T-helper 2 cell treated with Interferon-gamma antibody and Interleukin-4, amounts not matched to agents 5 μg/mL and 100 μg/mL, for 36 hours (primary cell): Measurements from ENCODE around the gene TIPRL.

ENCODE experiments used
- DNase-seq: peaks from one replicate; pipeline ENCODE4 v3.0.0; 2021; ENCODE audit warnings: low spot score
- H3K27ac Mint-ChIP-seq: one replicate; pipeline ENCODE4 v1.8.0; 2021; ENCODE audit warnings: mild to moderate bottlenecking, mixed read lengths
- H3K27me3 Mint-ChIP-seq: one replicate; pipeline ENCODE4 v1.8.0; 2021; ENCODE audit warnings: low read depth, mixed read lengths
- H3K36me3 Mint-ChIP-seq: one replicate; pipeline ENCODE4 v1.8.0; 2021; ENCODE audit warnings: low read depth, mixed read lengths
- H3K4me1 Mint-ChIP-seq: one replicate; pipeline ENCODE4 v1.8.0; 2021; ENCODE audit warnings: low read depth, mixed read lengths
- H3K4me3 Mint-ChIP-seq: one replicate; pipeline ENCODE4 v1.8.0; 2022; ENCODE audit warnings: mild to moderate bottlenecking, moderate library complexity, mixed read lengths
- H3K9me3 Mint-ChIP-seq: one replicate; pipeline ENCODE4 v1.8.0; 2021; ENCODE audit warnings: mixed read lengths

The TIPRL gene

GRCh38 chr1:168178638-168179437, at the start of gene TIPRL:
Gene TIPRL (plus strand): TSS chr1:168178962. CDS start chr1:168179078, 116 bp downstream.
- H3K27ac Mint-ChIP-seq, result no peak within 1 kb of the TSS
- H3K4me1 Mint-ChIP-seq, result peaks cover 3% of the 10 kb centered on the region
- no peaks in the 10 kb centered on the region for H3K9me3 Mint-ChIP-seq
- H3K36me3 Mint-ChIP-seq, result peaks cover 2% of the 10 kb centered on the region
- H3K27me3 Mint-ChIP-seq, result peaks cover 3% of the 10 kb centered on the region
- no peak within 1 kb of the TSS for H3K4me3 Mint-ChIP-seq
- peak; percentile 95 for DNase-seq

DNA sequence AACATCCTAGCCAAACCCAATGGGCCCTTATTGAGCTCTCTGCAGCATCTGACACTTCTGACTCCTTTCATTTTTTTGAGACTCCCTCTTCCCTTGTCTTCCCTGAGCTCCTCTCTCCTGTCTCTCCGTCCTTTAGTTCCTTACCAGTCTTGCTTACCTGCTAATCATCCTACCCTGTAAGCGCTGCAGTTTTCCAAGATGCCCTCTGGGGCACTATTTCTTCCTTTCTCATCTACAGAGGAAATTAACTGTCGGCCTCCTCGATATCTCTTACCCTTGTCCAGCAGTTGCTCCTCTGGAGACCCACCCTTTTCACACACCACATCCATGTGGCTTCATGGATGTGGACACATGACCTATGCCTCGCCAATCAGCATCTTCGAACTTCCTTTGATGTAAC, 48.8 kb upstream of the TIPRL start:
- Mint-ChIP-seq H3K4me1 (no peaks in the 10 kb centered on the region), H3K4me3 (no peak overlapping the region), H3K27ac (no peak overlapping the region), H3K27me3 (peaks cover 56% of the 10 kb centered on the region), H3K9me3 (no peaks in the 10 kb centered on the region), H3K36me3 (no peaks in the 10 kb centered on the region)
- no peak for DNase-seq

DNA sequence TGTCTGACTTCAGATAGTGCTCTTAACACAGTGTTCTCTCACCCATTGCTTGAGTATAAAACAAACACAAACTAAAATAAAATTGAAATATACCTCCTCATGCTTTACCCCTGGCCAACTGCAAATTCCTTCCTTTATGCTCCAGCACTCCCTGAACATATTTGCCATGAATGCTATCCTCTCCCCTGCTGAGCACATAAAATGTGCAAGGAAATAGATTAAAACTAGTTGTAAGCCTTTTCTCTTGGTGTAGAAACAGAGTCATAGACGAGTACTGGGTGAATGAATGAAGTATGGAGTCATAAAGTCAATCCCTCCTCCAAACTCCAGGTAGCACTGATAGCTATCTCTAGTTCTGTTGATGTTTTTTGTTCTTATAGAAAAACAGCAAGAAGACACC, 44.6 kb upstream of the TIPRL start:
- peaks cover 3% of the 10 kb centered on the region for H3K36me3 Mint-ChIP-seq
- H3K27me3 Mint-ChIP-seq, result peaks cover 68% of the 10 kb centered on the region
- H3K4me3 Mint-ChIP-seq, result no peak overlapping the region

DNA sequence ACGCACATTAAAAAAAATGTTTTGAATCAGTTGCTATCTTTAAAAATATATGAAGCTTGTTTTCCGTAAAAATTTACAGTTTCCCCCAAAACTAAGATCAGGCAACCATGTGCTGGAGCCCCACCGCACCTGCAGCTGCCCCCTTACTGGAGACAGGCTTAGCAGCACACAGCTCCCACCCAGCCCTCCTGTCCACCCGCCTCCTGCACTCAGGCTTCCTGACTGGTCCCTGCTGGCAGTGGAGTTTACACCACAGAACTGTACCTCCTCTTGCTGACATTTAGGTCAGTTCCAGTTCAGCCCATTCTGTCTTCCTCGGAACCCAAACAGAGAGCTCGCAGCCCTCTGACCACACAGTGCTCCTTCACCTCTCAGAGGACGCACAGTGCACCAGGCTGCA, 44.1 kb upstream of the TIPRL start:
- Mint-ChIP-seq H3K36me3 (peaks cover 3% of the 10 kb centered on the region), H3K27me3 (peaks cover 69% of the 10 kb centered on the region)

More for the DNA sequence above, 44.6 kb upstream of the TIPRL start:
- no peak overlapping the region for H3K27ac Mint-ChIP-seq
- no peaks in the 10 kb centered on the region for H3K9me3 Mint-ChIP-seq
- peaks cover 13% of the 10 kb centered on the region for H3K4me1 Mint-ChIP-seq
- no peak for DNase-seq

GRCh38 chr1:168135116-168135920, 43.4 kb upstream of the TIPRL start:
- DNase-seq, result no peak
- Mint-ChIP-seq H3K4me3 (peak overlapping the region; percentile 77), H3K27me3 (peaks cover 64% of the 10 kb centered on the region), H3K36me3 (peaks cover 3% of the 10 kb centered on the region), H3K9me3 (no peaks in the 10 kb centered on the region), H3K4me1 (peaks cover 13% of the 10 kb centered on the region), H3K27ac (no peak overlapping the region)

More for the DNA sequence above, 44.1 kb upstream of the TIPRL start:
- no peak for DNase-seq
- no peaks in the 10 kb centered on the region for H3K9me3 Mint-ChIP-seq
- peaks cover 13% of the 10 kb centered on the region for H3K4me1 Mint-ChIP-seq
- H3K27ac Mint-ChIP-seq, result no peak overlapping the region
- H3K4me3 Mint-ChIP-seq, result peak overlapping the region; percentile 77

DNA sequence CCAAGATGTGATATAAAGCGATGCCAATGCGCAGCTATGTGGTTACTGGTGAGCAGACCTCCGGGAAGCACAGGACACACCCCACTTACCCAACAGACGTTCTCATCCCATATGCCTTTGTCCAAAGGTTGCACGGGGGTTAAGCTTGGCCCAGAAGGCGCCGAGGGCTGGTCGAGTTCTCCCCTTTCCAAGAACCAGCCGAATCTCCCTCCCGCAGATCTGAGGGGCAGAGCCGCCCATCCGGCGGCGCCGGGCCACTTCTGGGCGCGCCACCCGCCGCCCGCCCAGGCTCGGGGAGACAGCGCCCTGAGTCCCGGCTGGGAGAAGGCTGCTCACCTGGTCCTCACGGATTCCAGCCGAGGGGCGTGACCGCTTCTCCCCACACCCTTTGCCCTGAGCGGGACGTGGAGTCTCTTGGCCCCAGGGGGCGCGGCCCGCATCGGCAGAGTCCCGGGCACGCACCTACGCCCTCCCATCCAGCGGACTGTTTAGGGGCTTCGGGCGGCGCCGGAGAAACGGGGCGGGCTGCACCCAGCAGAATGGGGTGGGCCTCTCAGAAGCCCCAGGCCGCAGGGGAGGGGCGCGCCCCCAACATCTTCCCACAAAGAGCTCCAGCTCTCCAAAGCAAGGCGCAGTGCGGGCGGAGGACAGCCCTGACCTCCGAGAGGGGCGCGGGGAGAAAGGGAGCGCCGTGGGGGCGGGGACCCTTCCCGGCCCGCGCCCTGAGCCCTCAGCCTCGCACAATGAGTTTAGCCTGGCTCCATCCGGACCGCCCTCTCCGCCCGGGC, 42.6 kb upstream of the TIPRL start:
- DNase-seq, result no peak
- H3K4me3 Mint-ChIP-seq, result peak overlapping the region; percentile 77
- H3K4me1 Mint-ChIP-seq, result peaks cover 13% of the 10 kb centered on the region
- H3K27ac Mint-ChIP-seq, result no peak overlapping the region
- peaks cover 3% of the 10 kb centered on the region for H3K36me3 Mint-ChIP-seq
- H3K27me3 Mint-ChIP-seq, result peaks cover 59% of the 10 kb centered on the region
- no peaks in the 10 kb centered on the region for H3K9me3 Mint-ChIP-seq

DNA sequence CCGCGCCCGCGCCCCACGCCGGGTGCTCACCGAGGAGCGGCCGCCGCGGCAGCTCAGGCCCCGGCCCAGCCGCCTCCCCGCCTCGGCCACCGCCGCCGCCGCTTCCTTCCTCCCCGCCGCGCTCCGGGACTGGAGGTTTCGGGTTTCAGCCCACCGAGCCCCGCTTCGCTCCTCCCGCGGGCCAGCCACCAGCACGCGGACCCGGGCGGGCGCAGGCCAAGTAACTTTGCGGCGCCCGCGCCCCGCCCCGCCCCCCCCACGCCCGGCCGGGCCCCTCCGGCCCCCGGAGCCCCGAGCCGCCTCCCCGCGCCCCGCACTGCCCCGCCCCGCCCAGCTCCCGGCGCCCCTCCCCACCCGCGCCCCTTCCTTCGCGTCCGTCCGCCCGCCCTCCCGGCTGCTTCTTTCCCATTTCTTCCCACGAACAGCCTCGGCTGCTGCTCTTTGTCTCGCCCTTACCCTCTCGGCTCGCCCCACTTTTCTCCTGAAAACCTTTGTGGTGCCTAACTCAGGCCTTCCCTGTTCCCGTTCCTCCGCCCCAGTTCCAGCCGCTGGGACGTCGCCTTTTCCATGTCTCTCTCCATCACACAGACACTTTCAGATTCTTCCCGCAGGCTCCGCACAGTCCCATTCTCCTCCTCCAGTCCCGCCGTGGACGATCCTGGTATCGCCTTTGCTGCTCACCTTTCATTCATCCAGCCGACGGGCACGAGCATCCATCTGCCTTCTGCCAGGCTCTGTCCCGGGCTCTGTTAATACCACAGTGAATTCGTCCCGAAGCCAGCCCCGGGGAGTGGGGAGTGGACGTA, 41.9 kb upstream of the TIPRL start, which contains the start of gene GPR161:
Gene GPR161, minus strand, starts transcription at position 222 of the 806 bp plus-strand sequence. CDS start 32,080 bp downstream, outside the sequence.
- H3K27ac Mint-ChIP-seq, result peak within 1 kb of the TSS; percentile 72
- peaks cover 57% of the 10 kb centered on the region for H3K27me3 Mint-ChIP-seq
- no peak for DNase-seq
- peaks cover 13% of the 10 kb centered on the region for H3K4me1 Mint-ChIP-seq
- no peaks in the 10 kb centered on the region for H3K9me3 Mint-ChIP-seq
- H3K4me3 Mint-ChIP-seq, result peak within 1 kb of the TSS; percentile 92
- H3K36me3 Mint-ChIP-seq, result peaks cover 3% of the 10 kb centered on the region

- peak overlapping the region; percentile 92 for H3K4me3 Mint-ChIP-seq
- no peak for DNase-seq
- peaks cover 3% of the 10 kb centered on the region for H3K36me3 Mint-ChIP-seq
- peaks cover 13% of the 10 kb centered on the region for H3K4me1 Mint-ChIP-seq
- peak overlapping the region; percentile 72 for H3K27ac Mint-ChIP-seq
- H3K27me3 Mint-ChIP-seq, result peaks cover 58% of the 10 kb centered on the region
- no peaks in the 10 kb centered on the region for H3K9me3 Mint-ChIP-seq
Observed at GRCh38 chr1:168137515-168137821, 41.3 kb upstream of the TIPRL start.

DNA sequence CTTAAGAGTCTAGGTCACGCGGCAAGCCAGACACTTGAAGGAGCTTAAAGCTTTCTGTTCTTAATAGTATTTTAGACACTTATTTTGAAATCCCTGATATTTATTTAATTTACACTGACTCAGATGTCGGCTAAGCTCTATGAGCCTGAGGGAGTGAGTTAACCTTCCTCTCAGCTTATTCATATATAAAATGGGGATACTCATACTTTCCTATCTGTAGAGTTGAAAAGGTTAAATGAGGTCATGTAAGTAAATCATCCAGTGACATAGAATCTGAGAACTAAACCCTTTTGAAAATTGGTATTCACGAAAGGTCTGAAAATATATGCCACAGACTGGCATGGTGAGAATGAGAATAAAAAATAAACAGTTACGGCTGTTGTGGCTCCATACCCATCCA, 40.6 kb upstream of the TIPRL start:
- Mint-ChIP-seq H3K4me3 (peak overlapping the region; percentile 92), H3K27ac (no peak overlapping the region), H3K9me3 (no peaks in the 10 kb centered on the region), H3K4me1 (peaks cover 13% of the 10 kb centered on the region), H3K27me3 (peaks cover 55% of the 10 kb centered on the region), H3K36me3 (peaks cover 3% of the 10 kb centered on the region)
- no peak for DNase-seq

- Mint-ChIP-seq H3K9me3 (no peaks in the 10 kb centered on the region), H3K4me1 (peaks cover 13% of the 10 kb centered on the region), H3K36me3 (peaks cover 3% of the 10 kb centered on the region), H3K4me3 (no peak overlapping the region), H3K27me3 (peaks cover 49% of the 10 kb centered on the region), H3K27ac (no peak overlapping the region)
- no peak for DNase-seq
Observed at GRCh38 chr1:168139070-168139469, 39.7 kb upstream of the TIPRL start.

DNA sequence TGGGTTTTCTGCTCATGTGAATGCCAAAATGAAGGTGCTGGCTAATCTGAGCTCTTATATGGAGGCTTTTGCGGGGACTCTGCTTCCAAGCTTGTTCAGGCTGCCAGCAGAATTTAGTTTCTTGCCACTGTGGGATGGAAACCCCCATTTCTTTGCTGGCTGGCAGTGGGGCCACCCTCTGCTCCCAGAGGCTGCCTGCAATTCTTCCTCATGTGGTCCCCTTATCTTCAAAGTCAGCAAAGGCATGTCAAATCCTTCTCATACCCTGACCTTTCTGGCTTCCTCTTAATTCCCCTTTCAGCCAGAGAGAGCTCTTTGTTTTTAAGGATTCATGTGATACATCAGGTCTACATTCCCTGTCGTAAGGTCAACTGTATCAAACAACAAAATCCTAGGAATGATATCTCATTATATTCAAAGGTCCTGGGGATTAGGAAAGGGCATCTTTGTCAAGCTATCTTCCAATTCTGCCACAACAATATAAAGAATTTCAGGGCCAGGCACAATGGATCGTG, 36.8 kb upstream of the TIPRL start:
- no peak for DNase-seq
- peaks cover 3% of the 10 kb centered on the region for H3K36me3 Mint-ChIP-seq
- H3K9me3 Mint-ChIP-seq, result no peaks in the 10 kb centered on the region
- peaks cover 30% of the 10 kb centered on the region for H3K27me3 Mint-ChIP-seq
- no peak overlapping the region for H3K4me3 Mint-ChIP-seq
- H3K4me1 Mint-ChIP-seq, result peaks cover 10% of the 10 kb centered on the region
- H3K27ac Mint-ChIP-seq, result no peak overlapping the region

DNA sequence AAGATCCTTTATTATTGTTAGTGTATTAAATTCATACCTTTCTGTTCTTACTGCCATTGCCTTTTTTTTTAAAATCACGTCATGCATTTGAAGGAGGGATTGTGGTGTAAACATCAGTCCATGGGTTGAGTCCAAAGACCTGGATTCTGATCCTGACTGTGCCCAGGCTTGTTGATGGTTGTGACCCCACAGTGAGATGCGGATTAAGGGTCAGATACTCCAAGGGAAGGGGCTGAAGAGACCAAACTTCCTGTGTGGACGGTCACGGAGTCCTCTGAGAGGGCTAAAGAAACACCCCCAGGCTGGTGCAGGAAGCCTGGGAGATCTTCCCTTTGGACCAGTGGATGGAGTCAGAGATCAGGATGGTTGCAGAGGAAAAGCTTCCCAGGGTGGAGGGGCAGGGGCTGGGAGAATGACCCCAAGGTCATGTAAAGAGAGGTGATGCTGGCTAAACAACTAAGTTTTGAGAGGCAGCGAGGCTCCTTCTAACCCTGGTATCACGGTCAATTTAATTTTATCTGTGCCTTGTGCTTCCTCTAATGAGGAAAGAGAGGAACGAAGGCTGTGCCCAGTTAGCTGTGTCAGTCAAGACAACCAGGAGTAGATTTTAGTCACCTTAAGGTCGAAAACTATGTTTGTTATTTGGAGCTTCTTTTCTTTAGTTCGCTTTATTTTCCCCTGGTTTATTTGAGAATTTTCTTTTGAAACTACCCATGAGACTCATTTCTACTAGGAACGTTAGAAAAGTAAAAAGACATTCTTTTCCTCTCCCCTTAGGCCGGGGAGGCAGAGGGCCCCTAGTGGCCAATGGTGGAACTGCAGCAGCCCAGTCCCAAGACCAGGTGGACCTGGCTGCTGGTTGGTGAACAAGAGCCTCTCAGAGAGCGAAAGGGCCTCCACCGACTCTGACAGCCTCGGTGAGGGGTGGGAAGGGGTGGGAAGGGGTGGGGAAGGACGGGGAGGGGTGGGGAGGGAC, 33.3 kb upstream of the TIPRL start:
- no peaks in the 10 kb centered on the region for H3K9me3 Mint-ChIP-seq
- DNase-seq, result peak; percentile 78
- no peak overlapping the region for H3K27ac Mint-ChIP-seq
- H3K4me3 Mint-ChIP-seq, result no peak overlapping the region
- peaks cover 10% of the 10 kb centered on the region for H3K4me1 Mint-ChIP-seq
- H3K36me3 Mint-ChIP-seq, result no peaks in the 10 kb centered on the region
- peaks cover 10% of the 10 kb centered on the region for H3K27me3 Mint-ChIP-seq
